ENCODE measurements around the gene RAB28.

The RAB28 gene

GRCh38 chr4:13496605-13497004 is 12.5 kb upstream of the RAB28 start (continued):
- TF ChIP-seq POU6F1 (CRISPR knock-in tag; IDR thresholded peaks at IDR 0.05; ENCODE audit: borderline replicate concordance, low read depth) (no peak), ESRRG (CRISPR knock-in tag; IDR thresholded peaks at IDR 0.05) (no peak), ZNF565 (CRISPR knock-in tag; conservative IDR thresholded peaks at IDR 0.05; ENCODE audit: low read depth) (no peak), ZNF70 (CRISPR knock-in tag; IDR thresholded peaks at IDR 0.05) (no peak), ZNF8 (CRISPR knock-in tag; IDR thresholded peaks at IDR 0.05) (no peak), CSRNP3 (CRISPR knock-in tag; IDR thresholded peaks at IDR 0.05) (no peak), ISL1 (CRISPR knock-in tag; IDR thresholded peaks at IDR 0.05) (no peak), ZC3H10 (CRISPR knock-in tag; IDR thresholded peaks at IDR 0.05) (no peak), CSDC2 (CRISPR knock-in tag; IDR thresholded peaks at IDR 0.05) (no peak), PATZ1 (CRISPR knock-in tag; IDR thresholded peaks at IDR 0.05; ENCODE audit: borderline replicate concordance) (no peak)

GRCh38 chr4:13495753-13496152 is 11.6 kb upstream of the RAB28 start:
- ATAC-seq = no peak
- TF ChIP-seq CREB5 (CRISPR knock-in tag; IDR thresholded peaks at IDR 0.05; ENCODE audit: low read depth) (no peak), ESRRG (CRISPR knock-in tag; IDR thresholded peaks at IDR 0.05) (no peak), CSRNP3 (CRISPR knock-in tag; IDR thresholded peaks at IDR 0.05) (no peak), OSR1 (CRISPR knock-in tag; IDR thresholded peaks at IDR 0.05) (no peak)

- no peak for ATAC-seq
- TF ChIP-seq POU6F1 (CRISPR knock-in tag; IDR thresholded peaks at IDR 0.05; ENCODE audit: borderline replicate concordance, low read depth) (no peak), OSR1 (CRISPR knock-in tag; IDR thresholded peaks at IDR 0.05) (no peak), ZFP3 (CRISPR knock-in tag; IDR thresholded peaks at IDR 0.05) (no peak), ZC3H10 (CRISPR knock-in tag; IDR thresholded peaks at IDR 0.05) (no peak), CREB5 (CRISPR knock-in tag; IDR thresholded peaks at IDR 0.05; ENCODE audit: low read depth) (no peak), RARB (CRISPR knock-in tag; IDR thresholded peaks at IDR 0.05) (no peak), SNAI2 (CRISPR knock-in tag; IDR thresholded peaks at IDR 0.05) (no peak), ISL1 (CRISPR knock-in tag; IDR thresholded peaks at IDR 0.05) (no peak), GLIS3 (CRISPR knock-in tag; IDR thresholded peaks at IDR 0.05) (no peak), BACH2 (CRISPR knock-in tag; IDR thresholded peaks at IDR 0.05; ENCODE audit: borderline replicate concordance) (no peak), ZNF8 (CRISPR knock-in tag; IDR thresholded peaks at IDR 0.05) (no peak), TCF4 (CRISPR knock-in tag; IDR thresholded peaks at IDR 0.05; ENCODE audit: borderline replicate concordance) (no peak), TOX (CRISPR knock-in tag; IDR thresholded peaks at IDR 0.05; ENCODE audit: borderline replicate concordance) (no peak), PPARA (CRISPR knock-in tag; IDR thresholded peaks at IDR 0.05; ENCODE audit: borderline replicate concordance) (no peak), ZNF565 (CRISPR knock-in tag; conservative IDR thresholded peaks at IDR 0.05; ENCODE audit: low read depth) (no peak), ZNF70 (CRISPR knock-in tag; IDR thresholded peaks at IDR 0.05) (no peak)
These were observed 9.7 kb upstream of the RAB28 start for GRCh38 chr4:13493793-13494192.
